Muscle layer of colon (tissue), 2 donors: ENCODE results near the gene ZYX.
A peak's percentile ranks its signal among the peaks of the same experiment; 100 is the strongest.

Source experiments
- H3K27ac ChIP-seq: one replicate; pipeline ENCODE4 v1.7.0; 2013; ENCODE audit warnings: low read depth, mild to moderate bottlenecking, low read length, moderate library complexity
- H3K27me3 ChIP-seq, 2 donors: one replicate each; pipeline ENCODE4 v1.7.0; 2013; ENCODE audit warnings: low read length in 2 of 2, mild to moderate bottlenecking in 2 of 2; ENCODE audit not compliant: insufficient read depth in 2 of 2, control insufficient read depth in 1 of 2
- H3K36me3 ChIP-seq: one replicate; pipeline ENCODE4 v1.7.0; 2013; ENCODE audit warnings: mild to moderate bottlenecking, low read length; ENCODE audit not compliant: insufficient read depth
- H3K4me1 ChIP-seq: one replicate; pipeline ENCODE4 v1.7.0; 2013; ENCODE audit warnings: mild to moderate bottlenecking, low read length; ENCODE audit not compliant: insufficient read depth
- H3K4me3 ChIP-seq, 2 donors: one replicate each; pipeline ENCODE4 v1.7.0; 2013; ENCODE audit warnings: low read length in 2 of 2, low read depth in 1 of 2, mild to moderate bottlenecking in 1 of 2, moderate library complexity in 1 of 2
- H3K9ac ChIP-seq: one replicate; pipeline ENCODE4 v1.7.0; 2013; ENCODE audit warnings: low read length
- H3K9me3 ChIP-seq: one replicate; pipeline ENCODE4 v1.7.0; 2013; ENCODE audit warnings: mild to moderate bottlenecking, low read length
- donor health status: abdominal sarcoma.
- donor health status: Adenocarcinoma of cecum.

The ZYX gene

GRCh38 chr7:143363016-143363937, 17.9 kb upstream of the ZYX start:
- H3K27ac ChIP-seq: no peak overlapping the region
- H3K9ac ChIP-seq: no peak overlapping the region
- no peaks in the 10 kb centered on the region for H3K9me3 ChIP-seq
- peak overlapping the region in 1 of 2 donors; percentile 23 for H3K4me3 ChIP-seq
- H3K27me3 ChIP-seq: peaks cover 0 to 9% of the 10 kb centered on the region in 2 donors
- H3K36me3 ChIP-seq: no peaks in the 10 kb centered on the region
- peaks cover 4% of the 10 kb centered on the region for H3K4me1 ChIP-seq

DNA sequence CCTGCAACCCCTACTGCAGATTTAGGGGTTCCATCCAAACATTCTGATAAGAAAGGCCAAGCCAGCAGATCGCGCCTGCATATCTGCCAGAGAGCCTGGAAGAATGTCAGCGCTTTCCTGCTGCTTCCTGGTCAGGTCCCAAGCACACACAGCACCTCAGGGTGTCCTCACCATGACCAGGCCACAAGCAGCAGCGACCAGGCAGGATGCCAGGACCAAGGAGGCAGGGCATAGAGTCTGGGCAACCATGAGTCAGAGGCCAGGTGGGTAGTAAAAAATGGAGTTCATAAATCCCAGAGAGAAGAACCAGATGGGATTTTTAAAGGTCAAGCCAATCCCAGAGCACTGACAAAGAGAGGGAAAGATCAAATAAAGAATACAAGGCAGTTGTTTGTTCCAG, 13.2 kb upstream of the ZYX start:
- Histone ChIP-seq H3K27me3 (no peaks in the 10 kb centered on the region), H3K4me3 (no peak overlapping the region), H3K27ac (no peak overlapping the region), H3K9me3 (no peaks in the 10 kb centered on the region), H3K9ac (no peak overlapping the region), H3K4me1 (peaks cover 18% of the 10 kb centered on the region), H3K36me3 (no peaks in the 10 kb centered on the region)

GRCh38 chr7:143368387-143368786, 12.8 kb upstream of the ZYX start:
- Histone ChIP-seq H3K4me1 (peaks cover 18% of the 10 kb centered on the region), H3K9ac (no peak overlapping the region), H3K9me3 (no peaks in the 10 kb centered on the region), H3K4me3 (no peak overlapping the region), H3K27ac (no peak overlapping the region), H3K36me3 (no peaks in the 10 kb centered on the region), H3K27me3 (no peaks in the 10 kb centered on the region)

DNA sequence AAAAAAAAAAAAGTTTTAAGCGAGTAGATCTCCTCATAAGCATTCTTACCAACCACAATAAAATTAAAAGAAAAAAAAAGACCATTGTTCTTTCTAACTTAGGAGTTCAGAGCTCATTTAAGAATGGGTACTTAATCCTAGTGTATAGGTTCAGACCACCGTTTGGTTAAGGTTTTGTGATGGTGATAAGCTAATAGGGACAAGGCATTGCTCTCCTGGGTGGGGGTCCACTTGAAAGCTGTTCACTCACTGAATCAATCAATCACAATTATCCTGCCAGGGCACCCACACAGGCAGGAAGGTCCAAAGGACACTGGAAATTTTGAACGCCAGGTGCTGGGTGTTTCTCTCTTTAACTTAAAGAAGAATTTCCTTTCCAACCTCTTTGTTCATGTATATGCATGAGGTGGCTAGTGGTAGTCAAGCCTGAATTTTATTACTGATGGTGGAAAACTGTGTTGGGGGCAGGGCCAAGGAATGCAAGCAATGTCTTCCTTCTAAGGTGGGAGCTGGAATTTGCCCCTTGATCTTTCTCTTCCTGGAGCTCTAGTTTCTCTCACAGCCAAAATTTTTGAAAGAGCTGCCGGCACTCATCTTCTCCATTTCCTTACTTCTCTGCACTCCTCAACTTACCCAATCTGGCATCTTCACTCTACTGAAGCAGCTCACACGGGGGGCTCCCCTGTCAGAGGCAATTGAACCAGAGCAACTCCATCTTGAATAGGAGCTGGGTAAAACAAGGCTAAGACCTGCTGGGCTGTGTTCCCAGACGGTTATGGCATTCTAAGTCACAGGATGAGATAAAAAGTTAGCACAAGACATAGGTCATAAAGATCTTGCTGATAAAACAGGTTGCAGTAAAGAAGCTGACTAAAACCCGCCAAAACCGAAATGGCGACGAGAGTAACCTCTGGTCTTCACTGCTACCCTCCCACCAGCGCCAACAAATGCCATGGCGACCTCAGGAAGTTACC, 11.2 kb upstream of the ZYX start:
- Histone ChIP-seq H3K4me1 (peaks cover 18% of the 10 kb centered on the region), H3K27ac (no peak overlapping the region), H3K9me3 (no peaks in the 10 kb centered on the region), H3K27me3 (no peaks in the 10 kb centered on the region), H3K4me3 (no peak overlapping the region), H3K36me3 (no peaks in the 10 kb centered on the region), H3K9ac (no peak overlapping the region)

DNA sequence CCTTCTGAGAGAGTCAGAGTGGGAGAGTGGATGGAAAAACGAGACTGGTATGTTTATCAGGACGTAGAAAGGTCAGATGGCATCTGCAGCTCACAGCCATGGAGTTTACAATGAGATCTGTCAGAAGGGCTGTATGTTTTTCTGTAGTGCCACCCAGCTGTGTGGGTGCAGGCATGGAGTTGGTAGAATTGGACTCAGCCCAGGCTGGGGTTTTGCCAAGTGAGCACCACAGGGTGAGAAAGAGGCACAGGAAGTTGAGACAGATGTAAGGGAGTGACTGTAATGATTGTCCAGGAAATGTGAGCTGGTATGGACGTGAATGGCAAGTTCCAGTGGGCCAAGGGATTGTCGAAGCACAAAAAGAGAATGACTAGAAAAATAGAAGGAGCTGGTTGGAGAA, 9.1 kb upstream of the ZYX start:
- no peak overlapping the region for H3K27ac ChIP-seq
- H3K9ac ChIP-seq: no peak overlapping the region

GRCh38 chr7:143373255-143373794, 7.8 kb upstream of the ZYX start:
- Histone ChIP-seq H3K9me3 (no peaks in the 10 kb centered on the region), H3K36me3 (no peaks in the 10 kb centered on the region), H3K4me1 (peaks cover 31% of the 10 kb centered on the region), H3K27ac (no peak overlapping the region), H3K9ac (no peak overlapping the region), H3K4me3 (no peak overlapping the region), H3K27me3 (no peaks in the 10 kb centered on the region)

More for the DNA sequence above, 9.1 kb upstream of the ZYX start:
- peaks cover 25% of the 10 kb centered on the region for H3K4me1 ChIP-seq
- H3K27me3 ChIP-seq: no peaks in the 10 kb centered on the region
- no peaks in the 10 kb centered on the region for H3K9me3 ChIP-seq
- no peaks in the 10 kb centered on the region for H3K36me3 ChIP-seq
- no peak overlapping the region for H3K4me3 ChIP-seq

DNA sequence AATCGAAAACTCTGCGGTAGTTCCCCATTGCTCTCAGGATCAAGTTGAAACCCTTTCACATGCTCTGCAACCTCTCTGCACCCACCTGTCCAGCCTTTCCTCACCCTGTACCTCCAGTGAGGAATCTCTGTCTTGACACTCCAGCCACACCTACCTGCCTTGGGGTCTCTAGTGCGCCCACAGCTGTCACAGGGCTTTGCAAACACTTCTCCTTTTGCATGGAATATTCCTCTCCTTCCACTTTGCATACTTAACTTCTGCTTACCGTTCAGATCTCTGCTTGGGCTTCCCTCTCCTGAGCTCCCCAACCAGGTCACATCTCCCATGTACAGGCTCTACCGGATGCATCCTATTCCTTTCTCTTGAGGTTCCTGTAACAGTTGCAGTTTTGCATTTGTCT, 6.6 kb upstream of the ZYX start:
- H3K9ac ChIP-seq: no peak overlapping the region
- H3K9me3 ChIP-seq: no peaks in the 10 kb centered on the region
- H3K4me3 ChIP-seq: no peak overlapping the region
- no peaks in the 10 kb centered on the region for H3K27me3 ChIP-seq
- no peaks in the 10 kb centered on the region for H3K36me3 ChIP-seq
- no peak overlapping the region for H3K27ac ChIP-seq
- peaks cover 38% of the 10 kb centered on the region for H3K4me1 ChIP-seq

- Histone ChIP-seq H3K4me3 (no peak overlapping the region), H3K27me3 (no peaks in the 10 kb centered on the region), H3K9me3 (no peaks in the 10 kb centered on the region), H3K36me3 (no peaks in the 10 kb centered on the region), H3K27ac (no peak overlapping the region), H3K4me1 (peaks cover 42% of the 10 kb centered on the region), H3K9ac (no peak overlapping the region)
Measured at GRCh38 chr7:143375298-143376034, 5.7 kb upstream of the ZYX start.

GRCh38 chr7:143376396-143376795, 4.7 kb upstream of the ZYX start:
- no peak overlapping the region for H3K4me3 ChIP-seq

DNA sequence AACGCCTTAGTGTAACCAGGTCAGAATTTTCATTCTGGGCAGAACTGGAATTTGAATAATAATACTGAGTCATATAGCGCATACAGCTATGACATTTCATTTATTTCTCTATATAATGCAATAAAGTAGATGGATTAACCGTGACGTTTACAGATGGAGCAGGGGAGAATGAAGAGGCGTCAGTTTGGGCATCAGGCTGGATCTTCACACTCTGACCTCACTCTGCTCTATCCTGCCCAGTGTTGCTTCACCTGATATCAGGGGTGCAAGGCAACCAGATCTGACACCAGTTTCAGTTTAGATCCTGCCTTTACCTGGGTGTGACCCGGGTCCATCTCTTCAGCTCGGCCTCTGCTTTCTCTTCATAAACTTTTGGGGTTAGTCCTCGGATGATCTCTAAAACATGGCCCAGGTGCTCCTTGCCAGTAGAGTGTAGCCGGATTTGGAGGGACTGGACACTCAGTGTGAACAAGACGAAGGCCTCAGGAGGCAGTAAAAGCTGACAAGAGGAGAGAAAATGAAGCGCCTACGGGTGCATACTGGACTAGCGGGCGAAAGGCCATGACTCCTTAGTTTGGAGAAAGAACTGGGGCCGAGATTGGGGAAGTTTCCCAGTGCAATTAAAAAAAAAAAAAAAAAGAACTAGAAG, 1.4 kb upstream of the ZYX start:
- no peaks in the 10 kb centered on the region for H3K27me3 ChIP-seq
- peak overlapping the region; percentile 98 for H3K27ac ChIP-seq
- peaks cover 15% of the 10 kb centered on the region for H3K36me3 ChIP-seq
- peak overlapping the region; percentile 59 for H3K9ac ChIP-seq
- no peaks in the 10 kb centered on the region for H3K9me3 ChIP-seq
- H3K4me1 ChIP-seq: peaks cover 60% of the 10 kb centered on the region
- H3K4me3 ChIP-seq: peak overlapping the region; percentile 69 to 81

More at GRCh38 chr7:143376396-143376795, 4.7 kb upstream of the ZYX start:
- Histone ChIP-seq H3K36me3 (no peaks in the 10 kb centered on the region), H3K9me3 (no peaks in the 10 kb centered on the region), H3K27me3 (no peaks in the 10 kb centered on the region), H3K27ac (peak overlapping the region; percentile 6), H3K4me1 (peaks cover 42% of the 10 kb centered on the region), H3K9ac (no peak overlapping the region)
